Esophagus squamous epithelium (tissue), 5 donors: Measurements from ENCODE around the gene GADD45B. TPM values are rescaled to one million over a fixed set of nuclear protein-coding genes. Genes with fewer than 3 reads are reported as not detected.

Experiments used
- DNase-seq: peaks from one replicate; lab custom pipeline; 2025; lab: John Stamatoyannopoulos, UW
- H3K27ac ChIP-seq, 4 donors: fragments of 200-600 bp; sonication (generic); one replicate each; pipeline ENCODE4 v1.5.1; 2016 to 2019; ENCODE audit warnings: mild to moderate bottlenecking in 1 of 4
- H3K27me3 ChIP-seq, 4 donors: fragments of 200-600 bp; sonication (generic); 1 replicate in 3 of 4; 2 replicates in 1 of 4; pipeline versions ENCODE4 v1.5.1 to v1.6.0; 2017 to 2021; ENCODE audit warnings: antibody characterized with exemption in 1 of 4
- H3K36me3 ChIP-seq, 3 donors: fragments of 200-600 bp; sonication (generic); one replicate each; pipeline ENCODE4 v1.5.1; 2016 to 2019
- H3K4me1 ChIP-seq, 3 donors: fragments of 200-600 bp; sonication (generic); one replicate each; pipeline ENCODE4 v1.5.1; 2017 to 2019
- H3K4me3 ChIP-seq, 4 donors: fragments of 200-600 bp; sonication (generic); 1 replicate in 3 of 4; 2 replicates in 1 of 4; pipeline ENCODE4 v1.5.1; 2016 to 2019; ENCODE audit warnings: mild to moderate bottlenecking in 2 of 4, moderate library complexity in 1 of 4
- H3K9me3 ChIP-seq, 3 donors: fragments of 200-600 bp; sonication (generic); one replicate each; pipeline ENCODE4 v1.5.1; 2016 to 2019
- CTCF ChIP-seq, 6 experiments: fragments of 450-650 bp in 4 of 6; fragments of 200-600 bp in 2 of 6; sonication (generic) in 2 of 6; IDR thresholded peaks; one replicate each; pipeline ENCODE4 v1.5.1; 2016 to 2019; ENCODE audit warnings: antibody characterized with exemption in 6 of 6, mild to moderate bottlenecking in 4 of 6, moderate library complexity in 4 of 6
- POLR2A ChIP-seq, 4 donors: fragments of 450-650 bp; IDR thresholded peaks; one replicate each; pipeline ENCODE4 v1.6.1; 2017; ENCODE audit warnings: antibody characterized with exemption in 4 of 4, mild to moderate bottlenecking in 4 of 4, moderate library complexity in 3 of 4
- WGBS, 2 donors: methylation state at CpG; one replicate each; pipeline ENCODE4 v1.1.5; 2018; 5-methylcytosine and 5-hydroxymethylcytosine counted together
- intact Hi-C: fragments of 100-400 bp; cut with DNase I; formaldehyde crosslinking; loops from one replicate; pipeline ENCODE4 v1.15.0; 2022
- total RNA-seq, 4 donors: library from RNA; depleted of rRNA; stranded (reverse); fragments of >200 nt; gene quantifications; one replicate each; pipeline ENCODE4 v1.1.0, GENCODE V29; 2016
- donor health status: DM: yes; HTN: yes; CAD: no.

The GADD45B gene
- total RNA-seq, 4 donors from 2014 or later, result 21.6 to 40.1 (median 28.7) TPM

- no peak overlapping the region for H3K27ac ChIP-seq
- H3K4me1 ChIP-seq, result peaks cover 14 to 29% (median 18%) of the 10 kb centered on the region in 3 donors
- intact Hi-C loops, result no loop called here
- peaks cover 0 to 10% (median 9%) of the 10 kb centered on the region in 3 donors for H3K9me3 ChIP-seq
- H3K36me3 ChIP-seq, result no peaks in the 10 kb centered on the region
- no peak overlapping the region for H3K4me3 ChIP-seq
- DNase-seq, result no peak
- TF ChIP-seq CTCF (IDR thresholded peaks at IDR 0.05) (no peak), POLR2A (IDR thresholded peaks at IDR 0.05) (no peak)
- peaks cover 0 to 14% (median 0%) of the 10 kb centered on the region in 4 donors for H3K27me3 ChIP-seq
- 66 to 79% methylated on average over 12 to 13 of the region's 13 CpGs for whole genome bisulfite sequencing, 2 donors
These were observed 8.4 kb downstream of the GADD45B start for GRCh38 chr19:2484178-2484937.

- Histone ChIP-seq H3K36me3 (no peaks in the 10 kb centered on the region), H3K9me3 (peaks cover 0 to 10% (median 9%) of the 10 kb centered on the region in 3 donors), H3K4me3 (no peak overlapping the region), H3K27me3 (peaks cover 0 to 20% (median 0%) of the 10 kb centered on the region in 4 donors), H3K27ac (no peak overlapping the region), H3K4me1 (peaks cover 21 to 29% (median 23%) of the 10 kb centered on the region in 3 donors)
- WGBS, 2 donors, result 61 to 63% methylated on average over 8 of the region's 8 CpGs
- TF ChIP-seq CTCF (IDR thresholded peaks at IDR 0.05), result no peak
- TF ChIP-seq POLR2A (IDR thresholded peaks at IDR 0.05), result no peak
- DNase-seq, result no peak
- intact Hi-C loops, result no loop called here
These were observed 9.5 kb downstream of the GADD45B start for GRCh38 chr19:2485428-2485827.

- no peak overlapping the region for H3K4me3 ChIP-seq
- 76 to 82% methylated on average over 3 to 5 of the region's 12 CpGs for WGBS, 2 donors
- peaks cover 0 to 10% (median 9%) of the 10 kb centered on the region in 3 donors for H3K9me3 ChIP-seq
- H3K27ac ChIP-seq, result no peak overlapping the region
- H3K36me3 ChIP-seq, result no peaks in the 10 kb centered on the region
- no peak for DNase-seq
- peaks cover 30 to 44% (median 36%) of the 10 kb centered on the region in 3 donors for H3K4me1 ChIP-seq
- intact Hi-C loops, result no loop called here
- H3K27me3 ChIP-seq, result peaks cover 0 to 20% (median 0%) of the 10 kb centered on the region in 4 donors
- TF ChIP-seq CTCF (IDR thresholded peaks at IDR 0.05) (no peak), POLR2A (IDR thresholded peaks at IDR 0.05) (no peak)
These were observed 11.2 kb downstream of the GADD45B start for GRCh38 chr19:2487090-2487489.

GRCh38 chr19:2487842-2488241 lies 11.9 kb downstream of the GADD45B start:
- no peak for DNase-seq
- Histone ChIP-seq H3K4me3 (no peak overlapping the region), H3K27ac (peak overlapping the region in 1 of 4 donors; percentile 73)

More at GRCh38 chr19:2487842-2488241, 11.9 kb downstream of the GADD45B start:
- 40% methylated on average over 4 of the region's 15 CpGs; no CpG with 5 or more reads in 1 of the 2 donors for WGBS, 2 donors
- intact Hi-C loops, result no loop called here
- Histone ChIP-seq H3K4me1 (peaks cover 30 to 48% (median 36%) of the 10 kb centered on the region in 3 donors), H3K27me3 (peaks cover 0 to 20% (median 0%) of the 10 kb centered on the region in 4 donors), H3K9me3 (peaks cover 0 to 9% (median 8%) of the 10 kb centered on the region in 3 donors), H3K36me3 (no peaks in the 10 kb centered on the region)
- TF ChIP-seq POLR2A (IDR thresholded peaks at IDR 0.05) (no peak), CTCF (IDR thresholded peaks at IDR 0.05) (no peak)
